ELR (cell line): ENCODE results near the gene CEP128.
A peak's percentile ranks its signal among the peaks of the same experiment; 100 is the strongest.

Source experiments
- DNase-seq: peaks from one replicate; pipeline ENCODE4 v3.0.0-alpha.2; 2015; ENCODE audit warnings: low read depth

Gene CEP128

GRCh38 chr14:80545935-80546854 lies 395.3 kb downstream of the CEP128 start:
- DNase-seq = no peak

GRCh38 chr14:80544366-80544765 lies 397.2 kb downstream of the CEP128 start:
- no peak for DNase-seq

- DNase-seq = no peak
Observed at GRCh38 chr14:80543211-80543610, 398.3 kb downstream of the CEP128 start.

GRCh38 chr14:80538633-80539375 lies 402.7 kb downstream of the CEP128 start:
- DNase-seq = peak; percentile 15

GRCh38 chr14:80537626-80538025 lies 403.9 kb downstream of the CEP128 start:
- no peak for DNase-seq

GRCh38 chr14:80536456-80536855 lies 405.1 kb downstream of the CEP128 start:
- no peak for DNase-seq

- no peak for DNase-seq
Observed at GRCh38 chr14:80535171-80535570, 406.4 kb downstream of the CEP128 start.

- DNase-seq = peak; percentile 24
Observed at GRCh38 chr14:80523518-80524117, 417.9 kb downstream of the CEP128 start.

GRCh38 chr14:80522936-80523335 lies 418.6 kb downstream of the CEP128 start:
- no peak for DNase-seq

- no peak for DNase-seq
Observed at GRCh38 chr14:80522411-80522810, 419.1 kb downstream of the CEP128 start.

- no peak for DNase-seq
Observed at GRCh38 chr14:80521456-80521855, 420.1 kb downstream of the CEP128 start.

- no peak for DNase-seq
Observed at GRCh38 chr14:80519002-80519401, 422.5 kb downstream of the CEP128 start.

- DNase-seq = no peak
Observed at GRCh38 chr14:80518173-80518572, 423.4 kb downstream of the CEP128 start.

- DNase-seq = no peak
Observed at GRCh38 chr14:80507292-80507869, 434.2 kb downstream of the CEP128 start.

GRCh38 chr14:80504781-80505180 lies 436.8 kb downstream of the CEP128 start:
- DNase-seq = peak; percentile 8

- DNase-seq = no peak
Observed at GRCh38 chr14:80498533-80498932, 443.0 kb downstream of the CEP128 start.

- DNase-seq = no peak
Observed at GRCh38 chr14:80496090-80496489, 445.4 kb downstream of the CEP128 start.

- DNase-seq = no peak
Observed at GRCh38 chr14:80494769-80495168, 446.8 kb downstream of the CEP128 start.

- no peak for DNase-seq
Observed at GRCh38 chr14:80493620-80494019, 447.9 kb downstream of the CEP128 start.

- no peak for DNase-seq
Observed at GRCh38 chr14:80491650-80492049, 449.9 kb downstream of the CEP128 start.

- peak; percentile 4 for DNase-seq
Observed at GRCh38 chr14:80491131-80491530, 450.4 kb downstream of the CEP128 start.

GRCh38 chr14:80489513-80489912 lies 452.0 kb downstream of the CEP128 start:
- DNase-seq = no peak
